Measurements from ENCODE around the gene ATP8B1. TPM values are rescaled to one million over a fixed set of nuclear protein-coding genes. Genes with fewer than 3 reads are reported as not detected.

ATP8B1 gene
- total RNA-seq, 1 donor from 2014 or later: 0.15 TPM

GRCh38 chr18:57753063-57753462 is 50.1 kb downstream of the ATP8B1 start:
- TF ChIP-seq, protein P1, sequence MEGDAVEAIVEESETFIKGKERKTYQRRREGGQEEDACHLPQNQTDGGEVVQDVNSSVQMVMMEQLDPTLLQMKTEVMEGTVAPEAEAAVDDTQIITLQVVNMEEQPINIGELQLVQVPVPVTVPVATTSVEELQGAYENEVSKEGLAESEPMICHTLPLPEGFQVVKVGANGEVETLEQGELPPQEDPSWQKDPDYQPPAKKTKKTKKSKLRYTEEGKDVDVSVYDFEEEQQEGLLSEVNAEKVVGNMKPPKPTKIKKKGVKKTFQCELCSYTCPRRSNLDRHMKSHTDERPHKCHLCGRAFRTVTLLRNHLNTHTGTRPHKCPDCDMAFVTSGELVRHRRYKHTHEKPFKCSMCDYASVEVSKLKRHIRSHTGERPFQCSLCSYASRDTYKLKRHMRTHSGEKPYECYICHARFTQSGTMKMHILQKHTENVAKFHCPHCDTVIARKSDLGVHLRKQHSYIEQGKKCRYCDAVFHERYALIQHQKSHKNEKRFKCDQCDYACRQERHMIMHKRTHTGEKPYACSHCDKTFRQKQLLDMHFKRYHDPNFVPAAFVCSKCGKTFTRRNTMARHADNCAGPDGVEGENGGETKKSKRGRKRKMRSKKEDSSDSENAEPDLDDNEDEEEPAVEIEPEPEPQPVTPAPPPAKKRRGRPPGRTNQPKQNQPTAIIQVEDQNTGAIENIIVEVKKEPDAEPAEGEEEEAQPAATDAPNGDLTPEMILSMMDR (IDR thresholded peaks at IDR 0.05): no peak
- TF ChIP-seq EZH2phosphoT487 (IDR thresholded peaks at IDR 0.05) (no peak), EZH2 (IDR thresholded peaks at IDR 0.05) (no peak)
- Histone ChIP-seq H4K20me1 (ENCODE audit: low read depth) (no peaks in the 10 kb centered on the region), H3K4me1 (no peaks in the 10 kb centered on the region), H3K27ac (no peak overlapping the region), H3K27me3 (no peaks in the 10 kb centered on the region), H3K9me3 (ENCODE audit: low read depth) (no peaks in the 10 kb centered on the region), H3K4me3 (no peak overlapping the region), H2AFZ (replicated peaks) (no peak overlapping the region), H3K9ac (no peak overlapping the region), H3K36me3 (no peaks in the 10 kb centered on the region), H3K79me2 (ENCODE audit: low read depth) (no peaks in the 10 kb centered on the region), H3K4me2 (no peak overlapping the region), H3F3A (ENCODE audit: low read depth) (no peaks in the 10 kb centered on the region)
- H3K27me3 Mint-ChIP-seq (ENCODE audit: insufficient read depth, low read depth): peaks cover 3% of the 10 kb centered on the region
- no peak overlapping the region for H3K27ac Mint-ChIP-seq
- no peak for DNase-seq (ENCODE audit: low spot score)
- H3K4me3 Mint-ChIP-seq: no peak overlapping the region
- no peaks in the 10 kb centered on the region for H3K36me3 Mint-ChIP-seq
- H3K9me3 Mint-ChIP-seq: no peaks in the 10 kb centered on the region
- H3K4me1 Mint-ChIP-seq: peaks cover 8% of the 10 kb centered on the region

GRCh38 chr18:57749604-57749970 is 53.5 kb downstream of the ATP8B1 start:
- Histone ChIP-seq H3K79me2 (ENCODE audit: low read depth) (no peaks in the 10 kb centered on the region), H2AFZ (replicated peaks) (no peak overlapping the region), H3K27ac (no peak overlapping the region), H3K27me3 (no peaks in the 10 kb centered on the region), H3K4me3 (no peak overlapping the region), H4K20me1 (ENCODE audit: low read depth) (no peaks in the 10 kb centered on the region), H3K4me1 (no peaks in the 10 kb centered on the region), H3K9me3 (ENCODE audit: low read depth) (no peaks in the 10 kb centered on the region), H3K4me2 (no peak overlapping the region), H3K36me3 (no peaks in the 10 kb centered on the region), H3K9ac (no peak overlapping the region), H3F3A (ENCODE audit: low read depth) (no peaks in the 10 kb centered on the region)
- no peak for TF ChIP-seq EZH2 (IDR thresholded peaks at IDR 0.05)
- TF ChIP-seq, protein P1 (IDR thresholded peaks at IDR 0.05): no peak
- no peak for TF ChIP-seq EZH2phosphoT487 (IDR thresholded peaks at IDR 0.05)
- no peaks in the 10 kb centered on the region for H3K36me3 Mint-ChIP-seq
- no peak overlapping the region for H3K27ac Mint-ChIP-seq
- no peaks in the 10 kb centered on the region for H3K9me3 Mint-ChIP-seq
- no peak overlapping the region for H3K4me3 Mint-ChIP-seq
- H3K27me3 Mint-ChIP-seq (ENCODE audit: insufficient read depth, low read depth): peaks cover 3% of the 10 kb centered on the region
- no peak for DNase-seq (ENCODE audit: low spot score)
- H3K4me1 Mint-ChIP-seq: peaks cover 8% of the 10 kb centered on the region

DNA sequence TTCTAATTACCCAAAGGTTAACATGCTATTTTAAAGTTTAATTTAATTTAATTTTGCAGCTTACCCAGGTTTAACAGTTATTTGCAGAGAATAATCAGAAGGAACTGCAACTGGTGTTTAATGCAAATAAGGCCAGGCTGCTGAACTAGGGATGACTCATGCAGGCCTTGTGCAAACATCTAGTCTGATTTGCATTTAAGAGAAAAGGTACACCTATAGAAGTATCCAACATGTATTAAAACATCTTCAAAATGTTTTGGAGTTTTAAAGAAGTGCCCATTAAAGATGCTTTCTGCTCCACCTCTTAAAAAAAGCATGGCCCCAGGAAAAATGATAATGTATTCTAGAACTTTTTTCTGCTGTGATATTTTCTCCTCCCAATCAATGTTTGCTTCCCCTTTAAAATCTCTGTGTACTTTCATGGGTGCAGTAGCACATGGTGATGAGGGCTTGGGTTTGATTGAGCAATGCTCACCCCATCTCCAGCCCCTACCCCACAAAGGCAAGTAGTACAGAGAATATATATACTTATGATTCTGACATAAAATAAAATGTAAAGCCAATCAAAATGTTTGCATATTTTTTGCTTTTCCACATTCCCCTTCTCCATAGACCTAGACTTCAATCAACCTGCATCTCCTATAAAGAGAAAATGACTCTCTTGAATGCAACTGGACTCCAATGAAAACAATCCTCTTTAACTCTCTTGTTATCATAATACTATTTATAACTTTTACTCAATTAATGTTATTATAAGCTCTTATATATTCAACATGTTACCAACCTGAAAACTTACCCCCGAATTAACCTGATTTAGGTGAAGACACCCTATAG is 54.1 kb downstream of the ATP8B1 start:
- Mint-ChIP-seq H3K36me3 (no peaks in the 10 kb centered on the region), H3K4me1 (peaks cover 8% of the 10 kb centered on the region), H3K27me3 (ENCODE audit: insufficient read depth, low read depth) (peaks cover 3% of the 10 kb centered on the region), H3K27ac (no peak overlapping the region), H3K9me3 (no peaks in the 10 kb centered on the region), H3K4me3 (no peak overlapping the region)
- H3K27me3 ChIP-seq: no peaks in the 10 kb centered on the region
- H3F3A ChIP-seq (ENCODE audit: low read depth): no peaks in the 10 kb centered on the region
- no peak overlapping the region for H2AFZ ChIP-seq (replicated peaks)
- H3K4me1 ChIP-seq: no peaks in the 10 kb centered on the region
- H3K4me3 ChIP-seq: no peak overlapping the region
- H4K20me1 ChIP-seq (ENCODE audit: low read depth): no peaks in the 10 kb centered on the region
- H3K79me2 ChIP-seq (ENCODE audit: low read depth): no peaks in the 10 kb centered on the region
- H3K36me3 ChIP-seq: no peaks in the 10 kb centered on the region
- no peaks in the 10 kb centered on the region for H3K9me3 ChIP-seq (ENCODE audit: low read depth)
- H3K27ac ChIP-seq: no peak overlapping the region
- H3K9ac ChIP-seq: no peak overlapping the region
- TF ChIP-seq, protein P1 (IDR thresholded peaks at IDR 0.05): no peak
- TF ChIP-seq EZH2 (IDR thresholded peaks at IDR 0.05): no peak
- no peak for TF ChIP-seq EZH2phosphoT487 (IDR thresholded peaks at IDR 0.05)
- H3K4me2 ChIP-seq: no peak overlapping the region
- DNase-seq (ENCODE audit: low spot score): no peak
